H9 (cell line): ENCODE measurements around the gene CAPN9. TPM values are rescaled to one million over a fixed set of nuclear protein-coding genes. Genes with fewer than 3 reads are reported as not detected.

Experiments used
- DNase-seq: peaks from one replicate; pipeline ENCODE4 v3.0.0-alpha.2; 2017
- H2AFZ ChIP-seq: one replicate; pipeline ENCODE4 v1.6.1; 2013; ENCODE audit warnings: mild to moderate bottlenecking, low read length, control low read depth, moderate library complexity
- H2AK5ac ChIP-seq: 2 replicates; pipeline ENCODE4 v1.6.1; 2013; ENCODE audit warnings: low read length, control low read depth, mixed read lengths; ENCODE audit not compliant: insufficient read length
- H2BK120ac ChIP-seq: one replicate; pipeline ENCODE4 v1.6.1; 2013; ENCODE audit warnings: low read depth, mild to moderate bottlenecking, low read length, control low read depth, inconsistent platforms; ENCODE audit not compliant: poor library complexity, severe bottlenecking
- H2BK12ac ChIP-seq: 2 replicates; pipeline ENCODE4 v1.6.1; 2013; ENCODE audit warnings: low read length, control low read depth, mixed read lengths, low read depth; ENCODE audit not compliant: insufficient read length
- H2BK15ac ChIP-seq: 2 replicates; pipeline ENCODE4 v1.6.1; 2013; ENCODE audit warnings: low read depth, low read length, control low read depth
- H2BK20ac ChIP-seq: one replicate; pipeline ENCODE4 v1.6.1; 2013; ENCODE audit warnings: low read depth, mild to moderate bottlenecking, low read length, control low read depth, inconsistent platforms; ENCODE audit not compliant: poor library complexity, severe bottlenecking
- H2BK5ac ChIP-seq: 2 replicates; pipeline ENCODE4 v1.6.1; 2013; ENCODE audit warnings: low read length, control low read depth, mixed read lengths; ENCODE audit not compliant: insufficient read length
- H3K14ac ChIP-seq: 2 replicates; pipeline ENCODE4 v1.6.1; 2013; ENCODE audit warnings: low read length, control low read depth; ENCODE audit not compliant: insufficient read depth
- H3K18ac ChIP-seq: 2 replicates; pipeline ENCODE4 v1.6.1; 2013; ENCODE audit warnings: low read depth, mild to moderate bottlenecking, mixed read lengths, low read length, control low read depth; ENCODE audit not compliant: insufficient read length
- H3K23ac ChIP-seq: 2 replicates; pipeline ENCODE4 v1.6.1; 2013; ENCODE audit warnings: low read length, control low read depth, mixed read lengths, low read depth; ENCODE audit not compliant: insufficient read length
- H3K23me2 ChIP-seq: 2 replicates; pipeline ENCODE4 v1.6.1; 2013; ENCODE audit warnings: low read depth, mild to moderate bottlenecking, mixed read lengths, low read length, control low read depth; ENCODE audit not compliant: insufficient read length, poor library complexity, severe bottlenecking
- H3K27ac ChIP-seq: 2 replicates; pipeline ENCODE4 v1.5.1; 2013; ENCODE audit warnings: low read length, control low read depth, mixed read lengths, low read depth; ENCODE audit not compliant: insufficient read length
- H3K27me3 ChIP-seq: 2 replicates; pipeline ENCODE4 v1.6.1; 2013; ENCODE audit warnings: low read length, control low read depth, inconsistent platforms; ENCODE audit not compliant: insufficient read depth
- H3K4ac ChIP-seq: 2 replicates; pipeline ENCODE4 v1.6.1; 2013; ENCODE audit warnings: low read depth, mild to moderate bottlenecking, control low read depth, inconsistent platforms, low read length, moderate library complexity
- H3K4me1 ChIP-seq: 2 replicates; pipeline ENCODE4 v1.6.1; 2013; ENCODE audit warnings: low read length, control low read depth, inconsistent platforms; ENCODE audit not compliant: insufficient read depth
- H3K4me2 ChIP-seq: 2 replicates; pipeline ENCODE4 v1.6.1; 2013; ENCODE audit warnings: low read length, control low read depth, mixed read lengths; ENCODE audit not compliant: insufficient read length, insufficient read depth
- H3K56ac ChIP-seq: 2 replicates; pipeline ENCODE4 v1.6.1; 2013; ENCODE audit warnings: low read depth, mild to moderate bottlenecking, mixed read lengths, low read length, control low read depth; ENCODE audit not compliant: insufficient read length
- H3K79me1 ChIP-seq: 2 replicates; pipeline ENCODE4 v1.6.1; 2013; ENCODE audit warnings: low read depth, mild to moderate bottlenecking, moderate library complexity, low read length, control low read depth, inconsistent platforms; ENCODE audit not compliant: insufficient read depth, poor library complexity, severe bottlenecking
- H3K79me2 ChIP-seq: 2 replicates; pipeline ENCODE4 v1.6.1; 2013; ENCODE audit warnings: low read length, control low read depth, inconsistent platforms; ENCODE audit not compliant: insufficient read depth
- H3K9ac ChIP-seq: 2 replicates; pipeline ENCODE4 v1.6.1; 2013; ENCODE audit warnings: low read length, control low read depth, mixed read lengths; ENCODE audit not compliant: insufficient read length; ENCODE audit errors: extremely low read depth
- H3K9me3 ChIP-seq: one replicate; pipeline ENCODE4 v1.6.1; 2013; ENCODE audit warnings: low read depth, low read length, inconsistent platforms; ENCODE audit not compliant: control insufficient read depth
- H3T11ph ChIP-seq: one replicate; pipeline ENCODE4 v1.6.1; 2013; ENCODE audit warnings: mild to moderate bottlenecking, low read length, control low read depth, inconsistent platforms
- H4K20me1 ChIP-seq: one replicate; pipeline ENCODE4 v1.6.1; 2013; ENCODE audit not compliant: control insufficient read depth, insufficient read length, insufficient read depth
- H4K5ac ChIP-seq: 2 replicates; pipeline ENCODE4 v1.6.1; 2013; ENCODE audit warnings: low read depth, mild to moderate bottlenecking, mixed read lengths, low read length, control low read depth; ENCODE audit not compliant: insufficient read length
- H4K8ac ChIP-seq: replicated peaks from 2 replicates; pipeline ENCODE4 v1.6.1; 2013; ENCODE audit warnings: low read length, control low read depth, mixed read lengths, low read depth; ENCODE audit not compliant: insufficient read length
- H4K91ac ChIP-seq: 2 replicates; pipeline ENCODE4 v1.6.1; 2013; ENCODE audit warnings: low read depth, mild to moderate bottlenecking, moderate library complexity, mixed read lengths, low read length, control low read depth; ENCODE audit not compliant: insufficient read length
- H3K27ac Mint-ChIP-seq, 3 experiments: 2 replicates in 2 of 3; 3 replicates in 1 of 3; pipeline ENCODE4 v1.8.0; 2020 to 2021; ENCODE audit warnings: mixed read lengths in 3 of 3, mild to moderate bottlenecking in 1 of 3, moderate library complexity in 1 of 3
- H3K27me3 Mint-ChIP-seq: 2 replicates; pipeline ENCODE4 v1.8.0; 2021; ENCODE audit warnings: low read depth, mild to moderate bottlenecking, moderate library complexity, mixed read lengths
- H3K36me3 Mint-ChIP-seq, 3 experiments: 2 replicates in 2 of 3; 3 replicates in 1 of 3; pipeline ENCODE4 v1.8.0; 2020 to 2021; ENCODE audit warnings: low read depth in 3 of 3, mixed read lengths in 3 of 3; ENCODE audit not compliant: insufficient read depth in 1 of 3
- H3K4me1 Mint-ChIP-seq, 2 experiments: 2 replicates each; pipeline ENCODE4 v1.8.0; 2020; ENCODE audit warnings: mixed read lengths in 2 of 2
- H3K4me3 Mint-ChIP-seq, 2 experiments: 2 replicates in 1 of 2; 3 replicates in 1 of 2; pipeline ENCODE4 v1.8.0; 2020 to 2021; ENCODE audit warnings: mild to moderate bottlenecking in 2 of 2, mixed read lengths in 2 of 2, moderate library complexity in 1 of 2
- H3K9me3 Mint-ChIP-seq, 2 experiments: 2 replicates in 1 of 2; 3 replicates in 1 of 2; pipeline ENCODE4 v1.8.0; 2020; ENCODE audit warnings: mild to moderate bottlenecking in 2 of 2, mixed read lengths in 2 of 2, moderate library complexity in 1 of 2
- CTCF ChIP-seq: fragments of 200-600 bp; sonication (generic); conservative IDR thresholded peaks from 3 replicates; pipeline ENCODE4 v1.8.0; 2021; ENCODE audit warnings: antibody characterized with exemption, mild to moderate bottlenecking
- WGBS: extraction: QIAGEN DNeasy Blood & Tissue Kit; methylation state at CpG from one replicate; pipeline ENCODE4 v1.1.7; 2013; ENCODE audit warnings: missing lambda C conversion rate, low lambda C conversion rate, mixed read lengths; ENCODE audit not compliant: insufficient read length; ENCODE audit errors: extremely low coverage; 5-methylcytosine and 5-hydroxymethylcytosine counted together
- total RNA-seq: library from RNA; stranded (reverse); gene quantifications from 2 replicates; pipeline ENCODE4 v1.2.1, GENCODE V29; 2021

CAPN9 gene
- total RNA-seq, 1 experiment from 2014 or later: 0.22 TPM

DNA sequence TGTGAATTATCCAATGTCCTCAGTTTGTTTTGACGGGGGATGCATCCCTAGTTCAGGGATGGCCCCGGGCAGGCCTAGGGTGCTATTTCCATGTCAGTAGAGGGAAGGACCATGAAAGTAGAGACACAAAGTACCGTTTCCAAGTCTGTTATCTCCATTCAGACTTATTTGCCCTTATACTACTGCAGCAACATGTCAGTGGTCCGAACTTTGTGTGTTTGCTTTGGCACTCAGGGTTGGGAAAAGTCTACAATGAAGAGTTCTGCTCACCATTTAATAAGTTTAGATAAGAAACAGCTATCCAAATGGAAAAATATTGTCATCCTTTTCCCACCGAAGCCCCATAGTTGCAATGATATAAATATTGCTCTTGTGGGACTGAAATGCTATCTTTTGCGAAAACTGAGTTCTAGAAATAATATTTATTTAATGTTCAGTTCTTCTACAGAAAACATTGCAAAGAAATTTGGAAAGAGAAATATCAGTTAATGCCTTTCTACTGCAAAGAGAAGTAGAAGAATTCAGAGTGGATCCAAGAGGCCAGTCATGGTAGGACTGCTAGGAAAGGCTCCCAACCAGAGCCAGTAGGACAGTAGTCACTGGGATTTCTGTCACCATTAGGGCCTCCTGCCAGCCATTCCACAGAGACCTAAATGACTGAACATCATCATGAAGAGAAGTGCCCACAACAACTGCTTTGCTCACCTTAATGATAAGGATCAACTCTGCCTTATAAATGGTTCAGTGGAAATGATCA lies 21.8 kb upstream of the CAPN9 start:
- Histone ChIP-seq H2AK5ac (no peak overlapping the region), H2BK15ac (no peak overlapping the region), H4K91ac (no peak overlapping the region), H3K79me1 (no peaks in the 10 kb centered on the region), H3T11ph (no peak overlapping the region), H3K9ac (no peak overlapping the region), H2BK12ac (no peak overlapping the region), H3K27ac (no peak overlapping the region), H3K79me2 (no peaks in the 10 kb centered on the region), H2AFZ (no peak overlapping the region), H3K9me3 (peaks cover 12% of the 10 kb centered on the region), H3K27me3 (no peaks in the 10 kb centered on the region), H3K14ac (no peak overlapping the region), H3K4me1 (peaks cover 5% of the 10 kb centered on the region; the same call in 1 of the 2 replicates), H3K56ac (no peak overlapping the region), H4K20me1 (no peaks in the 10 kb centered on the region), H3K23me2 (no peaks in the 10 kb centered on the region), H2BK120ac (no peak overlapping the region), H4K5ac (no peak overlapping the region), H3K4ac (no peak overlapping the region), H4K8ac (no peak overlapping the region), H3K18ac (no peak overlapping the region), H3K23ac (no peak overlapping the region), H3K4me2 (no peak overlapping the region), H2BK20ac (no peak overlapping the region), H2BK5ac (no peak overlapping the region)
- Mint-ChIP-seq H3K4me1 (peaks cover 14 to 18% of the 10 kb centered on the region in 2 experiments), H3K4me3 (no peak overlapping the region), H3K9me3 (peaks cover 18 to 23% of the 10 kb centered on the region in 2 experiments), H3K27ac (no peak overlapping the region), H3K36me3 (peaks cover 5 to 9% (median 6%) of the 10 kb centered on the region in 3 experiments), H3K27me3 (no peaks in the 10 kb centered on the region; the same call in none of the 2 replicates)
- TF ChIP-seq CTCF: no peak
- no peak for DNase-seq
- no CpG with 5 or more reads among the region's 6 CpGs for WGBS
